ENCODE data around the gene C3.

C3 gene

GRCh38 chr19:6730941-6731670 is 10.7 kb upstream of the C3 start:
- no peak for DNase-seq (ENCODE audit: low spot score)

GRCh38 chr19:6730153-6730804 is 9.8 kb upstream of the C3 start:
- peak; percentile 80 for DNase-seq (ENCODE audit: low spot score)

- no peak for DNase-seq (ENCODE audit: low spot score)
Measured at GRCh38 chr19:6729573-6730152, 9.2 kb upstream of the C3 start.

- no peak for DNase-seq (ENCODE audit: low spot score)
Measured at GRCh38 chr19:6728346-6728745, 7.9 kb upstream of the C3 start.

- DNase-seq (ENCODE audit: low spot score), result no peak
Measured at GRCh38 chr19:6725513-6726231, 5.2 kb upstream of the C3 start.

GRCh38 chr19:6724631-6725492 is 4.4 kb upstream of the C3 start:
- DNase-seq (ENCODE audit: low spot score), result no peak

- no peak for DNase-seq (ENCODE audit: low spot score)
Measured at GRCh38 chr19:6723738-6724137, 3.3 kb upstream of the C3 start.

GRCh38 chr19:6723108-6723618 is 2.7 kb upstream of the C3 start:
- DNase-seq (ENCODE audit: low spot score), result no peak

GRCh38 chr19:6721773-6722172 is 1.3 kb upstream of the C3 start:
- no peak for DNase-seq (ENCODE audit: low spot score)

GRCh38 chr19:6721138-6721474 is 656 bp upstream of the C3 start:
- DNase-seq (ENCODE audit: low spot score), result no peak

- DNase-seq (ENCODE audit: low spot score), result no peak
Measured at GRCh38 chr19:6719992-6720368, 470 bp downstream of the C3 start.

GRCh38 chr19:6719540-6719861 is 949 bp downstream of the C3 start:
- DNase-seq (ENCODE audit: low spot score), result no peak

GRCh38 chr19:6718741-6719539 is 1.5 kb downstream of the C3 start:
- no peak for DNase-seq (ENCODE audit: low spot score)

- no peak for DNase-seq (ENCODE audit: low spot score)
Measured at GRCh38 chr19:6718111-6718740, 2.2 kb downstream of the C3 start.

GRCh38 chr19:6717441-6717971 is 2.9 kb downstream of the C3 start:
- no peak for DNase-seq (ENCODE audit: low spot score)

- no peak for DNase-seq (ENCODE audit: low spot score)
Measured at GRCh38 chr19:6717036-6717435, 3.4 kb downstream of the C3 start.

GRCh38 chr19:6716610-6716970 is 3.9 kb downstream of the C3 start:
- no peak for DNase-seq (ENCODE audit: low spot score)

GRCh38 chr19:6714749-6715555 is 5.5 kb downstream of the C3 start:
- no peak for DNase-seq (ENCODE audit: low spot score)
